ENCODE measurements around the gene EPPIN.

- no peak for TF ChIP-seq POLR2A (IDR thresholded peaks at IDR 0.05)
- TF ChIP-seq, protein P1, sequence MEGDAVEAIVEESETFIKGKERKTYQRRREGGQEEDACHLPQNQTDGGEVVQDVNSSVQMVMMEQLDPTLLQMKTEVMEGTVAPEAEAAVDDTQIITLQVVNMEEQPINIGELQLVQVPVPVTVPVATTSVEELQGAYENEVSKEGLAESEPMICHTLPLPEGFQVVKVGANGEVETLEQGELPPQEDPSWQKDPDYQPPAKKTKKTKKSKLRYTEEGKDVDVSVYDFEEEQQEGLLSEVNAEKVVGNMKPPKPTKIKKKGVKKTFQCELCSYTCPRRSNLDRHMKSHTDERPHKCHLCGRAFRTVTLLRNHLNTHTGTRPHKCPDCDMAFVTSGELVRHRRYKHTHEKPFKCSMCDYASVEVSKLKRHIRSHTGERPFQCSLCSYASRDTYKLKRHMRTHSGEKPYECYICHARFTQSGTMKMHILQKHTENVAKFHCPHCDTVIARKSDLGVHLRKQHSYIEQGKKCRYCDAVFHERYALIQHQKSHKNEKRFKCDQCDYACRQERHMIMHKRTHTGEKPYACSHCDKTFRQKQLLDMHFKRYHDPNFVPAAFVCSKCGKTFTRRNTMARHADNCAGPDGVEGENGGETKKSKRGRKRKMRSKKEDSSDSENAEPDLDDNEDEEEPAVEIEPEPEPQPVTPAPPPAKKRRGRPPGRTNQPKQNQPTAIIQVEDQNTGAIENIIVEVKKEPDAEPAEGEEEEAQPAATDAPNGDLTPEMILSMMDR (IDR thresholded peaks at IDR 0.05 in 8 of 11, conservative IDR thresholded peaks at IDR 0.05 in 3 of 11) = no peak
Observed at GRCh38 chr20:45578231-45578630, 31.0 kb upstream of the EPPIN start.
